GM23338 (cell line): ENCODE measurements around the gene TEKT3. TPM values are rescaled to one million over a fixed set of nuclear protein-coding genes. Genes with fewer than 3 reads are reported as not detected.
A peak's percentile ranks its signal among the peaks of the same experiment; 100 is the strongest.

Experiments used
- ATAC-seq: fragments of 200-7000 bp; cut with Tn5 transposase; 3 replicates; pipeline ENCODE4 v1.9.1; 2020
- DNase-seq: peaks from one replicate; pipeline ENCODE4 v3.0.0-alpha.2; 2015; ENCODE audit warnings: low spot score
- H2AFZ ChIP-seq: fragments of 200-600 bp; sonication (generic); 2 replicates; pipeline ENCODE4 v1.8.0; 2016; ENCODE audit warnings: antibody characterized with exemption, mild to moderate bottlenecking, moderate library complexity
- H3F3A ChIP-seq: fragments of 200-600 bp; sonication (generic); replicated peaks from 2 replicates; pipeline ENCODE4 v1.8.0; 2017; ENCODE audit warnings: antibody characterized with exemption, mixed run types, low read depth
- H3K27ac ChIP-seq: fragments of 200-600 bp; sonication (generic); 2 replicates; pipeline ENCODE4 v1.6.1; 2016; ENCODE audit warnings: low read depth
- H3K27me3 ChIP-seq: fragments of 200-600 bp; sonication (generic); 2 replicates; pipeline ENCODE4 v1.8.0; 2016; ENCODE audit warnings: mild to moderate bottlenecking, mixed run types, moderate library complexity; ENCODE audit not compliant: insufficient read depth
- H3K36me3 ChIP-seq: fragments of 200-600 bp; sonication (generic); 2 replicates; pipeline ENCODE4 v1.8.0; 2016; ENCODE audit warnings: mild to moderate bottlenecking; ENCODE audit not compliant: insufficient read depth
- H3K4me1 ChIP-seq: fragments of 200-600 bp; sonication (generic); 2 replicates; pipeline ENCODE4 v1.8.0; 2016; ENCODE audit warnings: mild to moderate bottlenecking, moderate library complexity; ENCODE audit not compliant: insufficient read depth
- H3K4me2 ChIP-seq: fragments of 200-600 bp; sonication (generic); 2 replicates; pipeline ENCODE4 v1.7.1; 2017; ENCODE audit warnings: mixed run types
- H3K4me3 ChIP-seq: fragments of 200-600 bp; sonication (generic); 2 replicates; pipeline ENCODE4 v1.6.1; 2016; ENCODE audit warnings: mixed run types
- H3K79me2 ChIP-seq: fragments of 200-600 bp; sonication (generic); replicated peaks from 2 replicates; pipeline ENCODE4 v1.8.0; 2017; ENCODE audit warnings: mild to moderate bottlenecking; ENCODE audit not compliant: insufficient read depth
- H3K9me2 ChIP-seq: fragments of 200-600 bp; sonication (generic); 2 replicates; pipeline ENCODE4 v1.8.0; 2017; ENCODE audit not compliant: insufficient read depth
- H4K20me1 ChIP-seq: fragments of 200-600 bp; sonication (generic); replicated peaks from 2 replicates; pipeline ENCODE4 v1.8.0; 2017; ENCODE audit warnings: mild to moderate bottlenecking; ENCODE audit not compliant: insufficient read depth
- H3K27ac Mint-ChIP-seq: 2 replicates; pipeline ENCODE4 v1.8.0; 2020; ENCODE audit warnings: inconsistent platforms, mild to moderate bottlenecking, moderate library complexity, mixed read lengths
- H3K27me3 Mint-ChIP-seq: 3 replicates; pipeline ENCODE4 v1.8.0; 2022; ENCODE audit warnings: low read depth, mild to moderate bottlenecking, moderate library complexity, mixed read lengths, inconsistent platforms; ENCODE audit not compliant: insufficient read depth, poor library complexity
- H3K36me3 Mint-ChIP-seq: 3 replicates; pipeline ENCODE4 v1.8.0; 2021; ENCODE audit warnings: low read depth, mild to moderate bottlenecking, inconsistent platforms, moderate library complexity, mixed read lengths
- H3K4me1 Mint-ChIP-seq: 3 replicates; pipeline ENCODE4 v1.8.0; 2020; ENCODE audit warnings: mild to moderate bottlenecking, inconsistent platforms, mixed read lengths
- H3K4me3 Mint-ChIP-seq: 3 replicates; pipeline ENCODE4 v1.8.0; 2021; ENCODE audit warnings: moderate library complexity, mild to moderate bottlenecking, inconsistent platforms, mixed read lengths
- H3K9me3 Mint-ChIP-seq: 3 replicates; pipeline ENCODE4 v1.8.0; 2020; ENCODE audit warnings: moderate library complexity, mild to moderate bottlenecking, inconsistent platforms, mixed read lengths
- CREB1 ChIP-seq: fragments of 250-450 bp; sonication (Bioruptor Pico); IDR thresholded peaks from 2 replicates; pipeline ENCODE4 v1.5.0; 2020; ENCODE audit warnings: low read depth, mild to moderate bottlenecking, moderate library complexity
- ETS1 ChIP-seq: IDR thresholded peaks from 2 replicates; pipeline ENCODE4 v1.6.1; 2016; ENCODE audit warnings: antibody characterized with exemption
- NANOG ChIP-seq: IDR thresholded peaks from 2 replicates; pipeline ENCODE4 v1.6.1; 2016; ENCODE audit warnings: antibody characterized with exemption, borderline replicate concordance
- POLR2AphosphoS5 ChIP-seq: IDR thresholded peaks from 2 replicates; pipeline ENCODE4 v1.6.1; 2016; ENCODE audit warnings: antibody characterized with exemption, low read depth
- REST ChIP-seq: IDR thresholded peaks from one replicate; pipeline ENCODE4 v1.6.1; 2018; ENCODE audit warnings: antibody characterized with exemption; ENCODE audit not compliant: unreplicated experiment
- ZNF114 ChIP-seq: fragments of 250-450 bp; sonication (Bioruptor Pico); IDR thresholded peaks from 2 replicates; pipeline ENCODE4 v1.5.0; 2020; ENCODE audit warnings: mild to moderate bottlenecking, moderate library complexity
- ZNF331 ChIP-seq: fragments of 250-450 bp; sonication (Bioruptor Pico); IDR thresholded peaks from 2 replicates; pipeline ENCODE4 v1.5.0; 2020; ENCODE audit warnings: low read depth, mild to moderate bottlenecking, moderate library complexity
- ZNF462 ChIP-seq: fragments of 250-450 bp; sonication (Bioruptor Pico); IDR thresholded peaks from 2 replicates; pipeline ENCODE4 v1.5.0; 2020; ENCODE audit warnings: mild to moderate bottlenecking, moderate library complexity
- polyA plus RNA-seq: library from polyadenylated mRNA; unstranded; fragments of >200 nt; fragmentation: Nextera tagmentation; extraction: Ambion mirVana; gene quantifications from 2 replicates; pipeline ENCODE4 v1.2.1, GENCODE V29; 2016
- total RNA-seq: library from RNA; depleted of rRNA; stranded (reverse); fragments of >200 nt; shearing (Covaris generic); gene quantifications from 2 replicates; pipeline ENCODE4 v1.2.3, GENCODE V29; 2014

Gene TEKT3
- total and polyA plus RNA-seq, 2 experiments from 2014 or later: 1.6 to 2.0 TPM

GRCh38 chr17:15278380-15278779 lies 63.0 kb downstream of the TEKT3 start:
- DNase-seq (peak; percentile 20), ATAC-seq (peak; percentile 70)
- peaks cover 13% of the 10 kb centered on the region; the same call in 2 of the 3 replicates for H3K9me3 Mint-ChIP-seq
- H3K27ac Mint-ChIP-seq: no peak overlapping the region
- Histone ChIP-seq H3K9me2 (no peaks in the 10 kb centered on the region), H4K20me1 (no peaks in the 10 kb centered on the region), H3K36me3 (no peaks in the 10 kb centered on the region), H3K4me2 (peak overlapping the region; percentile 69), H2AFZ (peak overlapping the region; percentile 86), H3K27ac (no peak overlapping the region), H3K4me1 (peaks cover 13% of the 10 kb centered on the region), H3K4me3 (0 out of 2 replicates have a peak overlapping the region, but pooled peaks have one; percentile 9), H3K27me3 (no peaks in the 10 kb centered on the region), H3K79me2 (no peaks in the 10 kb centered on the region), H3F3A (no peaks in the 10 kb centered on the region)
- peaks cover 4% of the 10 kb centered on the region for H3K27me3 Mint-ChIP-seq
- H3K4me1 Mint-ChIP-seq: peaks cover 9% of the 10 kb centered on the region; the same call in 2 of the 3 replicates
- TF ChIP-seq ZNF331 (CRISPR knock-in tag) (no peak), REST (no peak), ZNF462 (CRISPR knock-in tag) (no peak), ZNF114 (no peak), POLR2AphosphoS5 (no peak), ETS1 (no peak), NANOG (no peak), CREB1 (CRISPR knock-in tag) (no peak)
- no peaks in the 10 kb centered on the region; the same call in 2 of the 3 replicates for H3K36me3 Mint-ChIP-seq
- H3K4me3 Mint-ChIP-seq: peak overlapping the region; percentile 13; the same call in 1 of the 3 replicates
